ENCODE data around the gene MMEL1. TPM values are rescaled to one million over a fixed set of nuclear protein-coding genes. Genes with fewer than 3 reads are reported as not detected.

The MMEL1 gene
- total and polyA plus RNA-seq, 2 of the 13 experiments (the other 11 are each of a cell fraction or from before 2014, with no cell fraction given), result 0.48 TPM; not detected in 1

DNA sequence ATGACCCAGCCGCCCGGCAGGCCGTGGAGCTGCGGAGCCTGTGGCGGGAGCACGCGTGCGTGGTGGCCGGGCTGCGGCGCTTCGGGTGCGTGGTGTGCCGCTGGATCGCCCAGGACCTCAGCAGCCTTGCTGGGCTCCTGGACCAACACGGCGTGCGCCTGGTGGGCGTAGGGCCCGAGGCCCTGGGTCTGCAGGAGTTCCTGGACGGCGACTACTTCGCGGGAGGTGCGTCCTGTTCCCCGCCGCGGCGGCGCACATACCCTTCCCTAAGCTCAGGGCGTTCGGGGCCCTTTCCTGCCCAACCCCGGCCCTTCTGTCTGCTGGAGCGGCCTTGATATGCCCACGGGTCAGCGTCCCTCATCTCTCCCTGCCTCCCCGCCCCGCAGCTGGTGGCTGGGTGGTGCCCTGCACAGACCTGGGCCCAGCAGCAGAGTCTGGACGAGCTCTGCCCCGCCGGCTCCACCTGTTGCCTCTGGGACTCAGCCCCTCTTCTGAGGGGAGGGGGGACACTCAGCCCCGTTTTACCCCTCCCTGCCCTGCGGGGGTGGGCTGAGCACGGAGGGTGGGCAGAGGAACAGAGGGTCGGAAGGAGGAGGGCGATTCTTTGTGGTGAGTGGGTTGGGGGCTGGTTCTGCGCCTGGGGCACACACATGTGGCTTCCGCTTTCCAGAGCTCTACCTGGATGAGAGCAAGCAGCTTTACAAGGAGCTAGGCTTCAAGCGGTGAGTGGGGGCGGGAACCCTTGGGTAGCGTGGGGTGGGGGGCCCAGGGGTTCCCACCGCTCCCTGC is 45.6 kb downstream of the MMEL1 start (continued):
- TF ChIP-seq, protein P1, sequence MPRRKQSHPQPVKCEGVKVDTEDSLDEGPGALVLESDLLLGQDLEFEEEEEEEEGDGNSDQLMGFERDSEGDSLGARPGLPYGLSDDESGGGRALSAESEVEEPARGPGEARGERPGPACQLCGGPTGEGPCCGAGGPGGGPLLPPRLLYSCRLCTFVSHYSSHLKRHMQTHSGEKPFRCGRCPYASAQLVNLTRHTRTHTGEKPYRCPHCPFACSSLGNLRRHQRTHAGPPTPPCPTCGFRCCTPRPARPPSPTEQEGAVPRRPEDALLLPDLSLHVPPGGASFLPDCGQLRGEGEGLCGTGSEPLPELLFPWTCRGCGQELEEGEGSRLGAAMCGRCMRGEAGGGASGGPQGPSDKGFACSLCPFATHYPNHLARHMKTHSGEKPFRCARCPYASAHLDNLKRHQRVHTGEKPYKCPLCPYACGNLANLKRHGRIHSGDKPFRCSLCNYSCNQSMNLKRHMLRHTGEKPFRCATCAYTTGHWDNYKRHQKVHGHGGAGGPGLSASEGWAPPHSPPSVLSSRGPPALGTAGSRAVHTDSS (CRISPR knock-in tag; conservative IDR thresholded peaks at IDR 0.05), result 0 out of 2 replicates have a peak, but pooled peaks have one; percentile 48
- TF ChIP-seq CREB1 (IDR thresholded peaks at IDR 0.05) (no peak), CREB1 (CRISPR knock-in tag; IDR thresholded peaks at IDR 0.05) (no peak), ZFP82 (CRISPR knock-in tag; IDR thresholded peaks at IDR 0.05; ENCODE audit: borderline replicate concordance) (no peak), DMAP1 (CRISPR knock-in tag; IDR thresholded peaks at IDR 0.05) (0 out of 2 replicates have a peak, but pooled peaks have one; percentile 1), ZBTB7A (CRISPR knock-in tag; IDR thresholded peaks at IDR 0.05) (no peak), KDM6A (CRISPR knock-in tag; IDR thresholded peaks at IDR 0.05; ENCODE audit: low read depth) (no peak), ZSCAN31 (CRISPR knock-in tag; IDR thresholded peaks at IDR 0.05; ENCODE audit: low read depth) (no peak), RAD51 (IDR thresholded peaks at IDR 0.05; ENCODE audit: borderline replicate concordance) (no peak), ZNF263 (CRISPR knock-in tag; IDR thresholded peaks at IDR 0.05) (peak; percentile 2; the same call in 1 of the 2 replicates), DPF2 (CRISPR knock-in tag; IDR thresholded peaks at IDR 0.05; ENCODE audit: borderline replicate concordance, low read depth) (no peak), TOE1 (CRISPR knock-in tag; IDR thresholded peaks at IDR 0.05) (no peak), ZNF235 (CRISPR knock-in tag; IDR thresholded peaks at IDR 0.05; ENCODE audit: borderline replicate concordance) (no peak), IKZF1 (IDR thresholded peaks at IDR 0.05) (no peak), XRCC5 (optimal IDR thresholded peaks at IDR 0.05; ENCODE audit: low read length) (no peak)
- TF ChIP-seq, protein P2, sequence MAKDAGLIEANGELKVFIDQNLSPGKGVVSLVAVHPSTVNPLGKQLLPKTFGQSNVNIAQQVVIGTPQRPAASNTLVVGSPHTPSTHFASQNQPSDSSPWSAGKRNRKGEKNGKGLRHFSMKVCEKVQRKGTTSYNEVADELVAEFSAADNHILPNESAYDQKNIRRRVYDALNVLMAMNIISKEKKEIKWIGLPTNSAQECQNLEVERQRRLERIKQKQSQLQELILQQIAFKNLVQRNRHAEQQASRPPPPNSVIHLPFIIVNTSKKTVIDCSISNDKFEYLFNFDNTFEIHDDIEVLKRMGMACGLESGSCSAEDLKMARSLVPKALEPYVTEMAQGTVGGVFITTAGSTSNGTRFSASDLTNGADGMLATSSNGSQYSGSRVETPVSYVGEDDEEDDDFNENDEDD (CRISPR knock-in tag; IDR thresholded peaks at IDR 0.05; ENCODE audit: borderline replicate concordance), result no peak
- TF ChIP-seq, protein P3, sequence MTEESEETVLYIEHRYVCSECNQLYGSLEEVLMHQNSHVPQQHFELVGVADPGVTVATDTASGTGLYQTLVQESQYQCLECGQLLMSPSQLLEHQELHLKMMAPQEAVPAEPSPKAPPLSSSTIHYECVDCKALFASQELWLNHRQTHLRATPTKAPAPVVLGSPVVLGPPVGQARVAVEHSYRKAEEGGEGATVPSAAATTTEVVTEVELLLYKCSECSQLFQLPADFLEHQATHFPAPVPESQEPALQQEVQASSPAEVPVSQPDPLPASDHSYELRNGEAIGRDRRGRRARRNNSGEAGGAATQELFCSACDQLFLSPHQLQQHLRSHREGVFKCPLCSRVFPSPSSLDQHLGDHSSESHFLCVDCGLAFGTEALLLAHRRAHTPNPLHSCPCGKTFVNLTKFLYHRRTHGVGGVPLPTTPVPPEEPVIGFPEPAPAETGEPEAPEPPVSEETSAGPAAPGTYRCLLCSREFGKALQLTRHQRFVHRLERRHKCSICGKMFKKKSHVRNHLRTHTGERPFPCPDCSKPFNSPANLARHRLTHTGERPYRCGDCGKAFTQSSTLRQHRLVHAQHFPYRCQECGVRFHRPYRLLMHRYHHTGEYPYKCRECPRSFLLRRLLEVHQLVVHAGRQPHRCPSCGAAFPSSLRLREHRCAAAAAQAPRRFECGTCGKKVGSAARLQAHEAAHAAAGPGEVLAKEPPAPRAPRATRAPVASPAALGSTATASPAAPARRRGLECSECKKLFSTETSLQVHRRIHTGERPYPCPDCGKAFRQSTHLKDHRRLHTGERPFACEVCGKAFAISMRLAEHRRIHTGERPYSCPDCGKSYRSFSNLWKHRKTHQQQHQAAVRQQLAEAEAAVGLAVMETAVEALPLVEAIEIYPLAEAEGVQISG (CRISPR knock-in tag; IDR thresholded peaks at IDR 0.05), result peak; percentile 23
- TF ChIP-seq, protein P4, sequence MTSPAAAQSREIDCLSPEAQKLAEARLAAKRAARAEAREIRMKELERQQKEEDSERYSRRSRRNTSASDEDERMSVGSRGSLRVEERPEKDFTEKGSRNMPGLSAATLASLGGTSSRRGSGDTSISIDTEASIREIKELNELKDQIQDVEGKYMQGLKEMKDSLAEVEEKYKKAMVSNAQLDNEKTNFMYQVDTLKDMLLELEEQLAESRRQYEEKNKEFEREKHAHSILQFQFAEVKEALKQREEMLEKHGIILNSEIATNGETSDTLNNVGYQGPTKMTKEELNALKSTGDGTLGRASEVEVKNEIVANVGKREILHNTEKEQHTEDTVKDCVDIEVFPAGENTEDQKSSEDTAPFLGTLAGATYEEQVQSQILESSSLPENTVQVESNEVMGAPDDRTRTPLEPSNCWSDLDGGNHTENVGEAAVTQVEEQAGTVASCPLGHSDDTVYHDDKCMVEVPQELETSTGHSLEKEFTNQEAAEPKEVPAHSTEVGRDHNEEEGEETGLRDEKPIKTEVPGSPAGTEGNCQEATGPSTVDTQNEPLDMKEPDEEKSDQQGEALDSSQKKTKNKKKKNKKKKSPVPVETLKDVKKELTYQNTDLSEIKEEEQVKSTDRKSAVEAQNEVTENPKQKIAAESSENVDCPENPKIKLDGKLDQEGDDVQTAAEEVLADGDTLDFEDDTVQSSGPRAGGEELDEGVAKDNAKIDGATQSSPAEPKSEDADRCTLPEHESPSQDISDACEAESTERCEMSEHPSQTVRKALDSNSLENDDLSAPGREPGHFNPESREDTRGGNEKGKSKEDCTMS (CRISPR knock-in tag; conservative IDR thresholded peaks at IDR 0.05), result no peak
- TF ChIP-seq, protein P5, sequence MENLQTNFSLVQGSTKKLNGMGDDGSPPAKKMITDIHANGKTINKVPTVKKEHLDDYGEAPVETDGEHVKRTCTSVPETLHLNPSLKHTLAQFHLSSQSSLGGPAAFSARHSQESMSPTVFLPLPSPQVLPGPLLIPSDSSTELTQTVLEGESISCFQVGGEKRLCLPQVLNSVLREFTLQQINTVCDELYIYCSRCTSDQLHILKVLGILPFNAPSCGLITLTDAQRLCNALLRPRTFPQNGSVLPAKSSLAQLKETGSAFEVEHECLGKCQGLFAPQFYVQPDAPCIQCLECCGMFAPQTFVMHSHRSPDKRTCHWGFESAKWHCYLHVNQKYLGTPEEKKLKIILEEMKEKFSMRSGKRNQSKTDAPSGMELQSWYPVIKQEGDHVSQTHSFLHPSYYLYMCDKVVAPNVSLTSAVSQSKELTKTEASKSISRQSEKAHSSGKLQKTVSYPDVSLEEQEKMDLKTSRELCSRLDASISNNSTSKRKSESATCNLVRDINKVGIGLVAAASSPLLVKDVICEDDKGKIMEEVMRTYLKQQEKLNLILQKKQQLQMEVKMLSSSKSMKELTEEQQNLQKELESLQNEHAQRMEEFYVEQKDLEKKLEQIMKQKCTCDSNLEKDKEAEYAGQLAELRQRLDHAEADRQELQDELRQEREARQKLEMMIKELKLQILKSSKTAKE (CRISPR knock-in tag; IDR thresholded peaks at IDR 0.05; ENCODE audit: borderline replicate concordance), result no peak

All from HepG2 (cell line).